ENCODE measurements around the gene TF.
"Not testable (repeated sequence)": the region's sequence is repeated elsewhere in the genome, so short reads cannot be mapped to it uniquely, and the experiment has no call there.

TF gene

GRCh38 chr3:133779626-133780203 lies 33.5 kb downstream of the TF start:
- Histone ChIP-seq H3K9ac (ENCODE audit: low read depth in 1 of 2, low read length in 2 of 2) (no peak overlapping the region), H3K4me1 (ENCODE audit: control insufficient read depth in 1 of 2, insufficient read depth in 2 of 2, low read length in 2 of 2) (no peaks in the 10 kb centered on the region), H3K9me3 (ENCODE audit: control insufficient read depth in 1 of 2, low read length in 2 of 2) (no peaks in the 10 kb centered on the region), H3K36me3 (ENCODE audit: control insufficient read depth in 1 of 2, insufficient read depth in 2 of 2, low read length in 2 of 2) (no peaks in the 10 kb centered on the region), H3K27ac (ENCODE audit: low read depth, low read length) (no peak overlapping the region), H3K27me3 (ENCODE audit: control insufficient read depth in 1 of 2, insufficient read depth in 2 of 2, low read length in 2 of 2) (peaks cover 0 to 3% of the 10 kb centered on the region in 2 donors), H3K4me3 (ENCODE audit: low read depth in 1 of 2, low read length in 2 of 2) (no peak overlapping the region)

GRCh38 chr3:133780756-133781155 lies 34.6 kb downstream of the TF start:
- H3K9me3 ChIP-seq (ENCODE audit: control insufficient read depth in 1 of 2, low read length in 2 of 2); H3K4me1 ChIP-seq (ENCODE audit: control insufficient read depth in 1 of 2, insufficient read depth in 2 of 2, low read length in 2 of 2); H3K36me3 ChIP-seq (ENCODE audit: control insufficient read depth in 1 of 2, insufficient read depth in 2 of 2, low read length in 2 of 2); H3K9ac ChIP-seq (ENCODE audit: low read depth in 1 of 2, low read length in 2 of 2); H3K27ac ChIP-seq (ENCODE audit: low read depth, low read length); H3K4me3 ChIP-seq (ENCODE audit: low read depth in 1 of 2, low read length in 2 of 2); H3K27me3 ChIP-seq (ENCODE audit: control insufficient read depth in 1 of 2, insufficient read depth in 2 of 2, low read length in 2 of 2): not testable (repeated sequence)

- Histone ChIP-seq H3K4me3 (ENCODE audit: low read depth in 1 of 2, low read length in 2 of 2) (no peak overlapping the region), H3K36me3 (ENCODE audit: control insufficient read depth in 1 of 2, insufficient read depth in 2 of 2, low read length in 2 of 2) (no peaks in the 10 kb centered on the region), H3K27me3 (ENCODE audit: control insufficient read depth in 1 of 2, insufficient read depth in 2 of 2, low read length in 2 of 2) (peaks cover 0 to 3% of the 10 kb centered on the region in 2 donors), H3K27ac (ENCODE audit: low read depth, low read length) (no peak overlapping the region), H3K4me1 (ENCODE audit: control insufficient read depth in 1 of 2, insufficient read depth in 2 of 2, low read length in 2 of 2) (no peaks in the 10 kb centered on the region), H3K9me3 (ENCODE audit: control insufficient read depth in 1 of 2, low read length in 2 of 2) (no peaks in the 10 kb centered on the region), H3K9ac (ENCODE audit: low read depth in 1 of 2, low read length in 2 of 2) (no peak overlapping the region)
Observed at GRCh38 chr3:133781570-133781969, 35.4 kb downstream of the TF start.

GRCh38 chr3:133782454-133782853 lies 36.3 kb downstream of the TF start:
- Histone ChIP-seq H3K27ac (ENCODE audit: low read depth, low read length) (no peak overlapping the region), H3K36me3 (ENCODE audit: control insufficient read depth in 1 of 2, insufficient read depth in 2 of 2, low read length in 2 of 2) (no peaks in the 10 kb centered on the region), H3K4me1 (ENCODE audit: control insufficient read depth in 1 of 2, insufficient read depth in 2 of 2, low read length in 2 of 2) (no peaks in the 10 kb centered on the region), H3K9ac (ENCODE audit: low read depth in 1 of 2, low read length in 2 of 2) (no peak overlapping the region), H3K9me3 (ENCODE audit: control insufficient read depth in 1 of 2, low read length in 2 of 2) (no peaks in the 10 kb centered on the region), H3K27me3 (ENCODE audit: control insufficient read depth in 1 of 2, insufficient read depth in 2 of 2, low read length in 2 of 2) (peaks cover 0 to 3% of the 10 kb centered on the region in 2 donors), H3K4me3 (ENCODE audit: low read depth in 1 of 2, low read length in 2 of 2) (no peak overlapping the region)

GRCh38 chr3:133783762-133784161 lies 37.6 kb downstream of the TF start:
- Histone ChIP-seq H3K9me3 (ENCODE audit: control insufficient read depth in 1 of 2, low read length in 2 of 2) (no peaks in the 10 kb centered on the region), H3K27me3 (ENCODE audit: control insufficient read depth in 1 of 2, insufficient read depth in 2 of 2, low read length in 2 of 2) (peaks cover 0 to 3% of the 10 kb centered on the region in 2 donors), H3K36me3 (ENCODE audit: control insufficient read depth in 1 of 2, insufficient read depth in 2 of 2, low read length in 2 of 2) (no peaks in the 10 kb centered on the region), H3K9ac (ENCODE audit: low read depth in 1 of 2, low read length in 2 of 2) (no peak overlapping the region), H3K4me1 (ENCODE audit: control insufficient read depth in 1 of 2, insufficient read depth in 2 of 2, low read length in 2 of 2) (no peaks in the 10 kb centered on the region), H3K4me3 (ENCODE audit: low read depth in 1 of 2, low read length in 2 of 2) (no peak overlapping the region), H3K27ac (ENCODE audit: low read depth, low read length) (no peak overlapping the region)

- Histone ChIP-seq H3K9ac (ENCODE audit: low read depth in 1 of 2, low read length in 2 of 2) (no peak overlapping the region), H3K9me3 (ENCODE audit: control insufficient read depth in 1 of 2, low read length in 2 of 2) (peaks cover 9 to 11% of the 10 kb centered on the region in 2 donors), H3K27ac (ENCODE audit: low read depth, low read length) (no peak overlapping the region), H3K4me1 (ENCODE audit: control insufficient read depth in 1 of 2, insufficient read depth in 2 of 2, low read length in 2 of 2) (no peaks in the 10 kb centered on the region), H3K27me3 (ENCODE audit: control insufficient read depth in 1 of 2, insufficient read depth in 2 of 2, low read length in 2 of 2) (no peaks in the 10 kb centered on the region), H3K36me3 (ENCODE audit: control insufficient read depth in 1 of 2, insufficient read depth in 2 of 2, low read length in 2 of 2) (no peaks in the 10 kb centered on the region), H3K4me3 (ENCODE audit: low read depth in 1 of 2, low read length in 2 of 2) (no peak overlapping the region)
Observed at GRCh38 chr3:133788024-133788423, 41.8 kb downstream of the TF start.

GRCh38 chr3:133792171-133792763 lies 46.1 kb downstream of the TF start:
- peaks cover 9 to 14% of the 10 kb centered on the region in 2 donors for H3K9me3 ChIP-seq (ENCODE audit: control insufficient read depth in 1 of 2, low read length in 2 of 2)
- H3K27ac ChIP-seq (ENCODE audit: low read depth, low read length), result no peak overlapping the region
- no peak overlapping the region for H3K4me3 ChIP-seq (ENCODE audit: low read depth in 1 of 2, low read length in 2 of 2)
- H3K27me3 ChIP-seq (ENCODE audit: control insufficient read depth in 1 of 2, insufficient read depth in 2 of 2, low read length in 2 of 2), result no peaks in the 10 kb centered on the region
- H3K9ac ChIP-seq (ENCODE audit: low read depth in 1 of 2, low read length in 2 of 2), result no peak overlapping the region
- H3K36me3 ChIP-seq (ENCODE audit: control insufficient read depth in 1 of 2, insufficient read depth in 2 of 2, low read length in 2 of 2), result no peaks in the 10 kb centered on the region
- no peaks in the 10 kb centered on the region for H3K4me1 ChIP-seq (ENCODE audit: control insufficient read depth in 1 of 2, insufficient read depth in 2 of 2, low read length in 2 of 2)

- Histone ChIP-seq H3K27ac (ENCODE audit: low read depth, low read length) (no peak overlapping the region), H3K27me3 (ENCODE audit: control insufficient read depth in 1 of 2, insufficient read depth in 2 of 2, low read length in 2 of 2) (no peaks in the 10 kb centered on the region), H3K4me1 (ENCODE audit: control insufficient read depth in 1 of 2, insufficient read depth in 2 of 2, low read length in 2 of 2) (peaks cover 4 to 5% of the 10 kb centered on the region in 2 donors), H3K9me3 (ENCODE audit: control insufficient read depth in 1 of 2, low read length in 2 of 2) (peaks cover under 1 to 7% of the 10 kb centered on the region in 2 donors), H3K4me3 (ENCODE audit: low read depth in 1 of 2, low read length in 2 of 2) (no peak overlapping the region), H3K9ac (ENCODE audit: low read depth in 1 of 2, low read length in 2 of 2) (no peak overlapping the region), H3K36me3 (ENCODE audit: control insufficient read depth in 1 of 2, insufficient read depth in 2 of 2, low read length in 2 of 2) (no peaks in the 10 kb centered on the region)
Observed at GRCh38 chr3:133797396-133798105, 51.4 kb downstream of the TF start.

GRCh38 chr3:133799794-133800585 lies 53.8 kb downstream of the TF start:
- H3K27ac ChIP-seq (ENCODE audit: low read depth, low read length), result no peak overlapping the region
- H3K9ac ChIP-seq (ENCODE audit: low read depth in 1 of 2, low read length in 2 of 2), result no peak overlapping the region
- H3K4me1 ChIP-seq (ENCODE audit: control insufficient read depth in 1 of 2, insufficient read depth in 2 of 2, low read length in 2 of 2), result peaks cover 4 to 7% of the 10 kb centered on the region in 2 donors

GRCh38 chr3:133803469-133803868 lies 57.3 kb downstream of the TF start:
- Histone ChIP-seq H3K9me3 (ENCODE audit: control insufficient read depth in 1 of 2, low read length in 2 of 2) (no peaks in the 10 kb centered on the region), H3K9ac (ENCODE audit: low read depth in 1 of 2, low read length in 2 of 2) (no peak overlapping the region), H3K4me3 (ENCODE audit: low read depth in 1 of 2, low read length in 2 of 2) (no peak overlapping the region), H3K27ac (ENCODE audit: low read depth, low read length) (no peak overlapping the region), H3K36me3 (ENCODE audit: control insufficient read depth in 1 of 2, insufficient read depth in 2 of 2, low read length in 2 of 2) (peaks cover 0 to 9% of the 10 kb centered on the region in 2 donors), H3K4me1 (ENCODE audit: control insufficient read depth in 1 of 2, insufficient read depth in 2 of 2, low read length in 2 of 2) (peaks cover 13 to 21% of the 10 kb centered on the region in 2 donors), H3K27me3 (ENCODE audit: control insufficient read depth in 1 of 2, insufficient read depth in 2 of 2, low read length in 2 of 2) (no peaks in the 10 kb centered on the region)

More at GRCh38 chr3:133799794-133800585, 53.8 kb downstream of the TF start:
- Histone ChIP-seq H3K36me3 (ENCODE audit: control insufficient read depth in 1 of 2, insufficient read depth in 2 of 2, low read length in 2 of 2) (no peaks in the 10 kb centered on the region), H3K9me3 (ENCODE audit: control insufficient read depth in 1 of 2, low read length in 2 of 2) (no peaks in the 10 kb centered on the region), H3K4me3 (ENCODE audit: low read depth in 1 of 2, low read length in 2 of 2) (no peak overlapping the region), H3K27me3 (ENCODE audit: control insufficient read depth in 1 of 2, insufficient read depth in 2 of 2, low read length in 2 of 2) (no peaks in the 10 kb centered on the region)

All from duodenal mucosa (tissue), 2 donors.